Heart left ventricle (tissue), 16 donors: ENCODE measurements around the gene FRA10AC1. TPM values are rescaled to one million over a fixed set of nuclear protein-coding genes. Genes with fewer than 3 reads are reported as not detected.

ENCODE experiments used
- ATAC-seq, 4 donors: fragments of 200-7000 bp; cut with Tn5 transposase; one replicate each; pipeline ENCODE4 v1.9.1; 2020 to 2022; ENCODE audit warnings: moderate library complexity in 4 of 4, mild to moderate bottlenecking in 3 of 4, moderate number of reproducible peaks in 1 of 4
- DNase-seq, 5 donors: peaks; one replicate each; pipeline ENCODE4 v3.0.0-alpha.2; 2020
- H3K27ac ChIP-seq, 12 donors: fragments of 200-600 bp; sonication (generic) in 4 of 12; one replicate each; pipeline versions ENCODE4 v1.5.0 to v1.8.0; 2016 to 2022; ENCODE audit warnings: mild to moderate bottlenecking in 2 of 12
- H3K27me3 ChIP-seq, 9 donors: fragments of 200-600 bp; sonication (generic) in 2 of 9; one replicate each; pipeline versions ENCODE4 v1.5.1 to v1.8.0; 2016 to 2022; ENCODE audit warnings: mild to moderate bottlenecking in 3 of 9
- H3K36me3 ChIP-seq, 9 donors: fragments of 200-600 bp; sonication (generic) in 2 of 9; one replicate each; pipeline versions ENCODE4 v1.5.0 to v1.8.0; 2018 to 2022; ENCODE audit warnings: mild to moderate bottlenecking in 2 of 9
- H3K4me1 ChIP-seq, 12 donors: fragments of 200-600 bp; sonication (generic) in 4 of 12; one replicate each; pipeline versions ENCODE4 v1.5.0 to v1.8.0; 2016 to 2022; ENCODE audit warnings: mild to moderate bottlenecking in 3 of 12
- H3K4me3 ChIP-seq, 12 donors: fragments of 200-600 bp; sonication (generic) in 4 of 12; one replicate each; pipeline versions ENCODE4 v1.5.0 to v1.8.0; 2017 to 2022; ENCODE audit warnings: mild to moderate bottlenecking in 9 of 12, moderate library complexity in 4 of 12
- H3K9me3 ChIP-seq, 12 donors: fragments of 200-600 bp; sonication (generic) in 4 of 12; one replicate each; pipeline versions ENCODE4 v1.5.0 to v1.8.0; 2016 to 2022; ENCODE audit warnings: mild to moderate bottlenecking in 1 of 12
- POLR2A ChIP-seq, 2 donors: fragments of 450-650 bp; IDR thresholded peaks; one replicate each; pipeline ENCODE4 v1.6.1; 2017; ENCODE audit warnings: antibody characterized with exemption in 2 of 2, mild to moderate bottlenecking in 2 of 2, moderate library complexity in 2 of 2
- WGBS, 4 donors: extraction: QIAGEN DNeasy Blood & Tissue Kit in 2 of 4; methylation state at CpG; one replicate each; pipeline versions ENCODE4 v1.1.5 to v1.1.7; 2013 to 2018; 5-methylcytosine and 5-hydroxymethylcytosine counted together
- intact Hi-C, 10 donors: fragments of 100-400 bp; cut with DNase I; formaldehyde crosslinking; loops; one replicate each; pipeline versions ENCODE4 v1.11.1 to v1.14.2; 2022
- polyA plus RNA-seq, 2 donors: library from polyadenylated mRNA; stranded (reverse); fragments of 200-250 nt; gene quantifications; one replicate each; pipeline ENCODE4 v1.2.3, GENCODE V29; 2013
- total RNA-seq, 9 donors: library from RNA; depleted of rRNA in 2 of 9; stranded (reverse); fragments of >200 nt in 2 of 9; fragmentation: NEBNext Ultra II Directional in 3 of 9; extraction: Animal tissue kit (Norgen Biotek cat#: 25700) in 3 of 9; gene quantifications; one replicate each; pipeline versions ENCODE4 v1.1.0 to v1.2.4, GENCODE V29; 2016 to 2023
- TF ChIP-seq, protein P1 (sequence below), 12 donors: fragments of 200-600 bp; sonication (generic) in 4 of 12; IDR thresholded peaks; one replicate each; pipeline versions ENCODE4 v1.5.0 to v1.8.0; 2018 to 2022; ENCODE audit warnings: antibody characterized with exemption in 12 of 12, mild to moderate bottlenecking in 5 of 12
- donor health status: ischemic (EF 13 %, LVEDD 7.1; RV severe dilation, severe dysfunction).
- donor health status: healthy with polysubstance abuse.
- donor health status: DM: no; HTN: yes; CAD: no.
- donor health status: DM: no; HTN: no; CAD: no.
- donor health status: ischemic (EF 25% LVEDD 6.9; RV normal size, moderate dysfunction).
- donor health status: ischemic (EF 25% LVEDD 5.7; RV mildly dilated, moderate dysfunction).
- donor health status: healthy.
- donor health status: DM: yes; HTN: yes; CAD: no.
- donor health status: ischemic (EF 35%, LVEDD 5.7; RV mildly dilated, moderate dysfunction).
- donor health status: nonischemic (EF 11% LVEDD 7.7; RV severe dilation, severe dysfunction).
- donor health status: DM: yes; HTN: yes; CAD: no.
- donor health status: PGD.
- donor health status: ischemic (EF 29% LVEDD 5.4; RV normal size, mild dysfunction).
- donor health status: nonischemic (EF 23%, LVEDD 6.1; RV moderate dilation, normal function).

FRA10AC1 gene
- total and polyA plus RNA-seq, 11 donors, result 5.0 to 20.4 (median 12.2) TPM

DNA sequence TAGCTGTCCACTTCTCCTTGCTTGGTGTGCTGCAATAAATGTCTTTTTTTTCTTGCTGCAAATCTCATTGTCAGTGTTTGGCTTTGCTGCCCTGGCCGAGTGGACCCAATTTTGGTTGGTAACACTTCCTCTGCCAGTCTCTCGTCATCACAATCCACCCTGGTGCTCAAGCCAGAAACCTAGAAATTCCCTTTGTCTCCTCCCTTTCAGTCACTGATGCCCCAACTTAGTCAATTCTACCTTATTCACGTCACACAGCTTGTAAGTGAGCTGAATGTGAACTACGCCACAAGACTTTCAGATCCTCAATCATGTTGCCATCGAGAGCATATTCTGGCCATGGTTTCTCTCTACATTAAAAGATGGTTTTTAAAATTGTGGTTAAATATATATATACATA lies 13.0 kb upstream of the FRA10AC1 start:
- no peaks in the 10 kb centered on the region for H3K9me3 ChIP-seq
- H3K27me3 ChIP-seq, result no peaks in the 10 kb centered on the region
- no peak overlapping the region for H3K4me3 ChIP-seq
- TF ChIP-seq, protein P1, sequence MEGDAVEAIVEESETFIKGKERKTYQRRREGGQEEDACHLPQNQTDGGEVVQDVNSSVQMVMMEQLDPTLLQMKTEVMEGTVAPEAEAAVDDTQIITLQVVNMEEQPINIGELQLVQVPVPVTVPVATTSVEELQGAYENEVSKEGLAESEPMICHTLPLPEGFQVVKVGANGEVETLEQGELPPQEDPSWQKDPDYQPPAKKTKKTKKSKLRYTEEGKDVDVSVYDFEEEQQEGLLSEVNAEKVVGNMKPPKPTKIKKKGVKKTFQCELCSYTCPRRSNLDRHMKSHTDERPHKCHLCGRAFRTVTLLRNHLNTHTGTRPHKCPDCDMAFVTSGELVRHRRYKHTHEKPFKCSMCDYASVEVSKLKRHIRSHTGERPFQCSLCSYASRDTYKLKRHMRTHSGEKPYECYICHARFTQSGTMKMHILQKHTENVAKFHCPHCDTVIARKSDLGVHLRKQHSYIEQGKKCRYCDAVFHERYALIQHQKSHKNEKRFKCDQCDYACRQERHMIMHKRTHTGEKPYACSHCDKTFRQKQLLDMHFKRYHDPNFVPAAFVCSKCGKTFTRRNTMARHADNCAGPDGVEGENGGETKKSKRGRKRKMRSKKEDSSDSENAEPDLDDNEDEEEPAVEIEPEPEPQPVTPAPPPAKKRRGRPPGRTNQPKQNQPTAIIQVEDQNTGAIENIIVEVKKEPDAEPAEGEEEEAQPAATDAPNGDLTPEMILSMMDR (IDR thresholded peaks at IDR 0.05), result no peak
- no peak for TF ChIP-seq POLR2A (IDR thresholded peaks at IDR 0.05)
- H3K4me1 ChIP-seq, result peaks cover 0 to 6% (median 0%) of the 10 kb centered on the region in 12 donors
- H3K27ac ChIP-seq, result no peak overlapping the region
- intact Hi-C loops, result no loop called here
- WGBS, 4 donors, result 80 to 86% (median 83%) methylated on average over 5 of the region's 5 CpGs
- ATAC-seq (no peak), DNase-seq (no peak)
- H3K36me3 ChIP-seq, result no peaks in the 10 kb centered on the region

DNA sequence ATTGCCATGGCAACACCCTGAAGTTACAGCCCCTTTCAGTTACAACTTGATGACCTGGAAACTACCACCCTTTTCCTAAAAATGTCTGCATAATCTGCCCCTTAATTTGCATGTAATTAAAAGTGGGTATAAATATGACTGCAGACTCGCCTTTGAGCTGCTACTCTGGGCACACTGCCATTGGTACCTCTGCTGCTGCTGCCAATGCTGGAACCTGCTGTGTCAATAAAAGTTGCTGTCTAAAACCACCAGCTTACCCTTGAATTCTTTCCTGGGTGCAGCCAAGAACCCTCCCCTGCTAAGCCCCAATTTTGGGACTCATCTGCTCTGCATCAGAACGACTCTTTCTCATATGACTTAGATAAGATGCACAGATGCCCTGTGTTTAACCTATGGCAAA lies 10.2 kb upstream of the FRA10AC1 start:
- intact Hi-C loops, result no loop called here
- Histone ChIP-seq H3K9me3 (no peaks in the 10 kb centered on the region), H3K27ac (no peak overlapping the region), H3K4me1 (no peaks in the 10 kb centered on the region), H3K36me3 (no peaks in the 10 kb centered on the region), H3K4me3 (no peak overlapping the region), H3K27me3 (no peaks in the 10 kb centered on the region)
- no peak for ATAC-seq
- WGBS, 4 donors, result 47 to 63% (median 54%) methylated on average over 2 of the region's 2 CpGs
- DNase-seq, result no peak
- TF ChIP-seq, protein P1 (IDR thresholded peaks at IDR 0.05), result no peak
- no peak for TF ChIP-seq POLR2A (IDR thresholded peaks at IDR 0.05)

DNA sequence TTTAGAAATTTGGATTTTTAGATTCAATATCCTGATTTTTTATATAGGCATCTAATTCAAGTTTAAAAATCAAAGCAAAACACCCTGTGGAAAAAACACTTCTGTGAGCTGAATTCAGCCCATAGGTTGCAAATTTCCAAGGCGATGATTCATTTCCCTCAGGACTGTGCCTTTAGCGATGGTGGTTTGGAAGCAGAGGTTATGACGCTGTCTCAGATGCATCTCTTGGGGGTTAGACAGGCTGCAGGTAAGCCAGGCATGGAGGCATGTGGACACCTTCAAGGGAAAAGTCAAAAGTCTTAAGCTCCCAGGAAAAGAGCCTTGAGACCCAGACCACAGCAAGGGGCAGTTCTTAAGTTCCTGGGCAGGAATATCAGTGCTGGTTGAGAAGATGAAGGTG lies 9.5 kb upstream of the FRA10AC1 start:
- no peak for ATAC-seq
- H3K27ac ChIP-seq, result no peak overlapping the region
- TF ChIP-seq, protein P1 (IDR thresholded peaks at IDR 0.05), result no peak
- TF ChIP-seq POLR2A (IDR thresholded peaks at IDR 0.05), result no peak

DNA sequence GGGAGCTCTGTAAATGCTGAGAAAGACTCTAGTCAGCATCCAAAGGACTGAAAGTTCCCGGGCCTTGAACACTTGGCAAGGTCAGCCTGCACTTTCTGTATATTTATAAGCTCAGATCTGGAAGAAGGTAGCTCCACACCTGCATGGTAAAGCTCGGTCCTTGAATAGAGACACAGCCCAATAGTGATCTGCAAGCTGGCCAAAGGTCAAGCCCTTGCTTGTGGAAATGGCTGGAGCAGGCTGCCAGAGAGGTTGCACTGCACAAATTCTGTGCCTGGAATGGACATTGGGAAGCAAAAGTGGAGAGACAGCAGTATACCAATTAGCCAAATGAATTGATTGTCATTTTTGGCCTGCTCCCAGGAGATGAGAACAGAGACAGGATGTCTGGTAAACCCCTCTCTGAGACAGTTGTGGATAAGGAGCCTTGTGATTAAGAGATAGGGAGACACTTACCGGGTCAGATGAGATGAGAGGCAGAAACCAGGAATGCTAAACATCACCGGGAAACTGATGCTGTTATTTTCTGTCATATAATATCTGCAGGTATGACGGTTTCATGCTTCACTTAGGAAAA lies 8.0 kb upstream of the FRA10AC1 start:
- Histone ChIP-seq H3K36me3 (no peaks in the 10 kb centered on the region), H3K9me3 (no peaks in the 10 kb centered on the region), H3K4me1 (no peaks in the 10 kb centered on the region), H3K27ac (no peak overlapping the region), H3K4me3 (no peak overlapping the region), H3K27me3 (no peaks in the 10 kb centered on the region)
- intact Hi-C loops, result no loop called here
- DNase-seq (no peak), ATAC-seq (no peak)
- TF ChIP-seq POLR2A (IDR thresholded peaks at IDR 0.05), result no peak
- TF ChIP-seq, protein P1 (IDR thresholded peaks at IDR 0.05), result no peak
- 42 to 60% (median 46%) methylated on average over 5 of the region's 5 CpGs for WGBS, 4 donors

More for the DNA sequence above, 9.5 kb upstream of the FRA10AC1 start:
- DNase-seq, result no peak
- Histone ChIP-seq H3K4me1 (no peaks in the 10 kb centered on the region), H3K4me3 (no peak overlapping the region), H3K36me3 (no peaks in the 10 kb centered on the region), H3K27me3 (no peaks in the 10 kb centered on the region), H3K9me3 (no peaks in the 10 kb centered on the region)
- 53 to 80% (median 62%) methylated on average over 3 of the region's 3 CpGs for WGBS, 4 donors
- intact Hi-C loops, result no loop called here
